ENCODE results near the gene HIF1AN.
A peak's percentile ranks its signal among the peaks of the same experiment; 100 is the strongest.

HIF1AN gene

GRCh38 chr10:100576282-100576635 is 40.5 kb downstream of the HIF1AN start:
- no peak overlapping the region for H3K4me3 ChIP-seq (replicated peaks in 1 of 2; ENCODE audit: low read depth in 2 of 2, low read length in 2 of 2)
- TF ChIP-seq CTCF (IDR thresholded peaks at IDR 0.05; ENCODE audit: low read depth, low read length), result no peak
- DNase-seq (ENCODE audit: low read depth in 2 of 2), result no peak

- H3K4me3 ChIP-seq (replicated peaks in 1 of 2; ENCODE audit: low read depth in 2 of 2, low read length in 2 of 2), result no peak overlapping the region
- DNase-seq (ENCODE audit: low read depth in 2 of 2), result no peak
- no peak for TF ChIP-seq CTCF (IDR thresholded peaks at IDR 0.05; ENCODE audit: low read depth, low read length)
Measured at GRCh38 chr10:100579261-100580090, 43.7 kb downstream of the HIF1AN start.

- DNase-seq (ENCODE audit: low read depth in 2 of 2), result no peak
- no peak overlapping the region for H3K4me3 ChIP-seq (replicated peaks in 1 of 2; ENCODE audit: low read depth in 2 of 2, low read length in 2 of 2)
- TF ChIP-seq CTCF (IDR thresholded peaks at IDR 0.05; ENCODE audit: low read depth, low read length), result no peak
Measured at GRCh38 chr10:100586959-100587358, 51.2 kb downstream of the HIF1AN start.

GRCh38 chr10:100598166-100598565 is 62.4 kb downstream of the HIF1AN start:
- H3K4me3 ChIP-seq (replicated peaks in 1 of 2; ENCODE audit: low read depth in 2 of 2, low read length in 2 of 2), result no peak overlapping the region
- TF ChIP-seq CTCF (IDR thresholded peaks at IDR 0.05; ENCODE audit: low read depth, low read length), result no peak
- no peak for DNase-seq (ENCODE audit: low read depth in 2 of 2)

GRCh38 chr10:100600218-100600617 is 64.5 kb downstream of the HIF1AN start:
- no peak overlapping the region for H3K4me3 ChIP-seq (replicated peaks in 1 of 2; ENCODE audit: low read depth in 2 of 2, low read length in 2 of 2)
- no peak for TF ChIP-seq CTCF (IDR thresholded peaks at IDR 0.05; ENCODE audit: low read depth, low read length)
- DNase-seq (ENCODE audit: low read depth in 2 of 2), result peak in 1 of 2 donors; percentile 18

- DNase-seq (ENCODE audit: low read depth in 2 of 2), result no peak
- no peak overlapping the region for H3K4me3 ChIP-seq (replicated peaks in 1 of 2; ENCODE audit: low read depth in 2 of 2, low read length in 2 of 2)
- no peak for TF ChIP-seq CTCF (IDR thresholded peaks at IDR 0.05; ENCODE audit: low read depth, low read length)
Measured at GRCh38 chr10:100607439-100607838, 71.7 kb downstream of the HIF1AN start.
